Right atrium auricular region (tissue), 2 donors: ENCODE results near the gene TMEM52. TPM values are rescaled to one million over a fixed set of nuclear protein-coding genes. Genes with fewer than 3 reads are reported as not detected.

ENCODE experiments used
- DNase-seq: peaks from one replicate; pipeline ENCODE4 v3.0.0-alpha.2; 2019; ENCODE audit warnings: low spot score
- H3K27ac ChIP-seq, 2 donors: fragments of 200-600 bp; sonication (generic); 1 replicate in 1 of 2; 2 replicates in 1 of 2; pipeline ENCODE4 v1.5.1; 2016 to 2019
- H3K27me3 ChIP-seq, 2 donors: fragments of 200-600 bp; sonication (generic); one replicate each; pipeline versions ENCODE4 v1.5.1 to v1.6.0; 2017 to 2019
- H3K36me3 ChIP-seq: fragments of 200-600 bp; sonication (generic); one replicate; pipeline ENCODE4 v1.5.1; 2016
- H3K4me1 ChIP-seq, 2 donors: fragments of 200-600 bp; sonication (generic); one replicate each; pipeline versions ENCODE4 v1.5.1 to v1.6.0; 2017 to 2019
- H3K4me3 ChIP-seq, 2 donors: fragments of 200-600 bp; sonication (generic); 1 replicate in 1 of 2; 2 replicates in 1 of 2; pipeline ENCODE4 v1.5.1; 2017 to 2019; ENCODE audit warnings: mild to moderate bottlenecking in 1 of 2, moderate library complexity in 1 of 2
- H3K9me3 ChIP-seq, 2 donors: fragments of 200-600 bp; sonication (generic); one replicate each; pipeline ENCODE4 v1.5.1; 2019
- total RNA-seq, 2 donors: library from RNA; depleted of rRNA; stranded (reverse); fragments of >200 nt; gene quantifications; one replicate each; pipeline ENCODE4 v1.1.0, GENCODE V29; 2016
- TF ChIP-seq, protein P1 (sequence below), 2 donors: fragments of 200-600 bp; sonication (generic); IDR thresholded peaks; one replicate each; pipeline ENCODE4 v1.5.1; 2019; ENCODE audit warnings: antibody characterized with exemption in 2 of 2

TMEM52 gene
- total RNA-seq, 2 donors from 2014 or later = 0.51 to 1.8 TPM

GRCh38 chr1:1922956-1923833, 4.1 kb upstream of the TMEM52 start:
- DNase-seq = no peak
- no peaks in the 10 kb centered on the region for H3K9me3 ChIP-seq
- H3K36me3 ChIP-seq = no peaks in the 10 kb centered on the region
- peaks cover 0 to 25% of the 10 kb centered on the region in 2 donors for H3K4me1 ChIP-seq
- H3K27ac ChIP-seq = no peak overlapping the region
- TF ChIP-seq, protein P1, sequence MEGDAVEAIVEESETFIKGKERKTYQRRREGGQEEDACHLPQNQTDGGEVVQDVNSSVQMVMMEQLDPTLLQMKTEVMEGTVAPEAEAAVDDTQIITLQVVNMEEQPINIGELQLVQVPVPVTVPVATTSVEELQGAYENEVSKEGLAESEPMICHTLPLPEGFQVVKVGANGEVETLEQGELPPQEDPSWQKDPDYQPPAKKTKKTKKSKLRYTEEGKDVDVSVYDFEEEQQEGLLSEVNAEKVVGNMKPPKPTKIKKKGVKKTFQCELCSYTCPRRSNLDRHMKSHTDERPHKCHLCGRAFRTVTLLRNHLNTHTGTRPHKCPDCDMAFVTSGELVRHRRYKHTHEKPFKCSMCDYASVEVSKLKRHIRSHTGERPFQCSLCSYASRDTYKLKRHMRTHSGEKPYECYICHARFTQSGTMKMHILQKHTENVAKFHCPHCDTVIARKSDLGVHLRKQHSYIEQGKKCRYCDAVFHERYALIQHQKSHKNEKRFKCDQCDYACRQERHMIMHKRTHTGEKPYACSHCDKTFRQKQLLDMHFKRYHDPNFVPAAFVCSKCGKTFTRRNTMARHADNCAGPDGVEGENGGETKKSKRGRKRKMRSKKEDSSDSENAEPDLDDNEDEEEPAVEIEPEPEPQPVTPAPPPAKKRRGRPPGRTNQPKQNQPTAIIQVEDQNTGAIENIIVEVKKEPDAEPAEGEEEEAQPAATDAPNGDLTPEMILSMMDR (IDR thresholded peaks at IDR 0.05) = no peak
- H3K27me3 ChIP-seq = no peaks in the 10 kb centered on the region
- H3K4me3 ChIP-seq = no peak overlapping the region

DNA sequence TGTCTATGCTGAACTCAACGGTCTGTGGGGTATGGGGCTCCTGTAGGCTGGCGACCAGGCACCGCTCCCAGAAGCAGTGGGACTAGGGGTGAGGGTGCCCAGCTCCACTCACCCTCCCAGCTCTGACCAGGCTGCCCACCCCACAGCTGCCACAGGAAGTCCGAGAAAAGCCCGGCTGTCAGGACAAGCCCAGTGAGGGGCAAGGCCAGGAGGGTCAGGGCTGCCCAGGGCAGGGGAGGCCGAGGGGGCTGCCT, 3.5 kb upstream of the TMEM52 start:
- TF ChIP-seq, protein P1 (IDR thresholded peaks at IDR 0.05) = no peak
- Histone ChIP-seq H3K36me3 (no peaks in the 10 kb centered on the region), H3K9me3 (no peaks in the 10 kb centered on the region), H3K27ac (no peak overlapping the region), H3K4me3 (no peak overlapping the region), H3K27me3 (no peaks in the 10 kb centered on the region), H3K4me1 (peaks cover 0 to 22% of the 10 kb centered on the region in 2 donors)
- no peak for DNase-seq

- peaks cover 0 to 17% of the 10 kb centered on the region in 2 donors for H3K4me1 ChIP-seq
- no peaks in the 10 kb centered on the region for H3K9me3 ChIP-seq
- no peaks in the 10 kb centered on the region for H3K27me3 ChIP-seq
- DNase-seq = no peak
- no peaks in the 10 kb centered on the region for H3K36me3 ChIP-seq
- H3K4me3 ChIP-seq = no peak overlapping the region
- TF ChIP-seq, protein P1 (IDR thresholded peaks at IDR 0.05) = no peak
- no peak overlapping the region for H3K27ac ChIP-seq
Observed at GRCh38 chr1:1921901-1922701, 3.0 kb upstream of the TMEM52 start.

DNA sequence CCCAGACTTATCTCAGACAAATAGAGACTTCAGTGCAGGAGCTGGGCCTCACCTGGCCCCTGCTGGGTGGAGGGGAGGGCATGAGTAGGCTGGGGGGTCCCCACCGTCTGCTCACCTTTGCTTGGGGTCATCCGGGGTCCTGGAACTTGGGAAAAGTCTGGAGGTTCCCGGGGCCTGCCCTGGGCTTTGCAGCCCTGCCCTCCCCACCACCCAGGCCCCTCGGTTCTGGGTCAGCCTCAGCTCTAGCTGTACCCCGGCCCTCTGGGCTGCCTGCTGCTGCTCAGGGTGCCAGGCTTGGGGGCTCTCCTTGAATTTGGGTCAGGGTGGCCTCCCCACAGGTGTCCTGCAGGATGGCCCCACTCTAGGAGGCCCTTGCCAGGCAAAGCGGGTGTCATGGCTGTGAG, 2.4 kb upstream of the TMEM52 start:
- no peak overlapping the region for H3K27ac ChIP-seq
- H3K4me3 ChIP-seq = no peak overlapping the region
- TF ChIP-seq, protein P1 (IDR thresholded peaks at IDR 0.05) = no peak
- peaks cover 0 to 17% of the 10 kb centered on the region in 2 donors for H3K4me1 ChIP-seq
- H3K9me3 ChIP-seq = no peaks in the 10 kb centered on the region
- H3K36me3 ChIP-seq = no peaks in the 10 kb centered on the region
- no peaks in the 10 kb centered on the region for H3K27me3 ChIP-seq
- DNase-seq = no peak

DNA sequence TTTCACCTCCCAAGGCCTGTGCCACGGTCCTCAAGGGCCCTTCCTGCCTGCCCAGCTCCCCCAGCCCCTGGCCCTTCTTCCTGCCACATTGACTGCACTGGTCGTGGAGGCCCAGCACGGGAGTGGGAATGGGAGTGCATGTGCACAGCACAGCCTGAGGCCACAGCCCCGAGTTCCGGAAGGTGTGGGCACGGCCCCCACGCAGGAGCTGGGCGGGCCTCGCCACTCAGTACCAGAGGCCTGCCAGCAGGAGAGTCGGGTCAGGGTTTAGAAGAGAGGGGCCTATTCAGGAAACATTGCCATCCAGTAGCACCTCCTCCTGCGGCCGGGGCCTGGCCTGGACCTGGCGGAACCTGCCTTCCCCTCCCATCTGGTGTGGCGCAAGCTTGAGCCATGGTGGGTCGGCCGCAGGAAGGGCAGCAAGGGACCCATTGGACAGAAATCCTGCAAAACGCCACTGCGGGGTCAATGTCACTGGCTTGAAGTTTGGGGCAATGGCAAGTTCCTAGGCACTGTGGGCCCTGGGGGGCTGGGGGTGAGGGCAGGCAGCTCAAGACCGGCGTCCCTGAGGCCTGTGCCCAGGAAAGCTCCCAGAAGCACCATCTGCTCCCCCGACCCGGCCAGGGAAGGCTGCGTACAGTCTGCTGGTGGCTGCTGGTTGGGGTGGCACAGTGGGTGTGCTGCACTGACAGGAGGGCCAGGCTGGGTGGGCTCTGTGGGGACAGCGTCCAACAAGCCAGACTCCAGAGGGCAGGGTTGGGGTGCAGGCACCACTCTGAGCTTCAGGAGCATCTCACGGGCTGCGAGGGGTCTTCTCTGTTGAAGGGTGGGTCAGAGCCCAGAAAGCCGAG, 1.8 kb upstream of the TMEM52 start:
- H3K27ac ChIP-seq = no peak overlapping the region
- no peak overlapping the region for H3K4me3 ChIP-seq
- peaks cover 0 to 17% of the 10 kb centered on the region in 2 donors for H3K4me1 ChIP-seq
- H3K36me3 ChIP-seq = no peaks in the 10 kb centered on the region
- TF ChIP-seq, protein P1 (IDR thresholded peaks at IDR 0.05) = no peak
- no peak for DNase-seq
- H3K9me3 ChIP-seq = no peaks in the 10 kb centered on the region
- no peaks in the 10 kb centered on the region for H3K27me3 ChIP-seq
